Testis (tissue), 3 donors: ENCODE results near the gene UBE2R2. TPM values are rescaled to one million over a fixed set of nuclear protein-coding genes. Genes with fewer than 3 reads are reported as not detected.
"Not testable (repeated sequence)": the region's sequence is repeated elsewhere in the genome, so short reads cannot be mapped to it uniquely, and the experiment has no call there.

Source experiments
- DNase-seq: peaks from one replicate; pipeline ENCODE4 v3.0.0-alpha.2; 2019
- H3K27ac ChIP-seq, 2 donors: fragments of 200-600 bp; sonication (generic); one replicate each; pipeline ENCODE4 v1.5.1; 2019
- H3K27me3 ChIP-seq: fragments of 200-600 bp; sonication (generic); one replicate; pipeline ENCODE4 v1.5.1; 2019
- H3K36me3 ChIP-seq: fragments of 200-600 bp; sonication (generic); one replicate; pipeline ENCODE4 v1.5.1; 2017; ENCODE audit warnings: low read depth; ENCODE audit errors: missing control alignments
- H3K4me1 ChIP-seq: fragments of 200-600 bp; sonication (generic); one replicate; pipeline ENCODE4 v1.5.1; 2019
- H3K4me3 ChIP-seq, 2 donors: fragments of 200-600 bp; sonication (generic); one replicate each; pipeline ENCODE4 v1.5.1; 2017 to 2019
- H3K9me3 ChIP-seq: fragments of 200-600 bp; sonication (generic); one replicate; pipeline ENCODE4 v1.5.1; 2017
- POLR2A ChIP-seq: fragments of 450-650 bp; IDR thresholded peaks from one replicate; pipeline ENCODE4 v1.6.1; 2017; ENCODE audit warnings: antibody characterized with exemption, mild to moderate bottlenecking, moderate library complexity
- WGBS, 2 donors: methylation state at CpG; one replicate each; pipeline ENCODE4 v1.1.5; 2018; 5-methylcytosine and 5-hydroxymethylcytosine counted together
- intact Hi-C: fragments of 100-400 bp; cut with DNase I; formaldehyde crosslinking; loops from one replicate; pipeline ENCODE4 v1.15.1; 2023; ENCODE audit warnings: low total_unique reads
- polyA plus RNA-seq: library from polyadenylated mRNA; stranded (reverse); fragments of 350-450 nt; fragmentation: Illumina TruSeq; extraction: RNeasy Lipid Tissue Mini Kit (QIAGEN cat#74804); gene quantifications from one replicate; pipeline ENCODE4 v1.2.3, GENCODE V29; 2014; ENCODE audit warnings: low read depth, low replicate concordance; ENCODE audit not compliant: insufficient read depth
- total RNA-seq, 2 donors: library from RNA; depleted of rRNA; stranded (reverse); fragments of >200 nt; gene quantifications; one replicate each; pipeline ENCODE4 v1.2.3, GENCODE V29; 2016
- TF ChIP-seq, protein P1 (sequence below), 3 experiments: fragments of 450-650 bp in 2 of 3; fragments of 200-600 bp in 1 of 3; sonication (generic) in 1 of 3; IDR thresholded peaks; one replicate each; pipeline ENCODE4 v1.5.1; 2016 to 2019; ENCODE audit warnings: antibody characterized with exemption in 3 of 3, mild to moderate bottlenecking in 2 of 3, moderate library complexity in 1 of 3

UBE2R2 gene
- total and polyA plus RNA-seq, 3 donors from 2014 or later = 50.2 to 85.7 (median 72.6) TPM

DNA sequence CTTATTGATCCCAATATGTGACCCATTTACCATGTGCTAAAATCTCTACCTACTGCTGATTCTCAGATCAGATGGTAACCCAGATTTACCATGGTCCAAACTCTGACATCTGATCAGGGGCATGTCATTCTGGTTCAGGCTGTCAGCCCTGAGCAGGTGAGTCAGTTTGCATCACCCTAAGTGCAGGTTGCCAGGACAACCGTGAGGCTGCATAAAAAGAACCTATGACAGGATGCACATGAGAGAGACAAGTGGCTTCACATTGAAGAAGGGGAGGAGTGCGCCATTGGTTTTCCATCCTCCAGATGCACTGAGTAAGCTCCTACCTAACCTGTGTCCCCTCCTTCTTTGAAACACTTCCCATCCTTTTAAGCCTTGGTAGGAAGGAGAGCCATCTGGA lies 22.4 kb upstream of the UBE2R2 start:
- DNase-seq = no peak
- Histone ChIP-seq H3K27me3 (no peaks in the 10 kb centered on the region), H3K4me3 (no peak overlapping the region), H3K9me3 (no peaks in the 10 kb centered on the region), H3K36me3 (no peaks in the 10 kb centered on the region), H3K4me1 (no peaks in the 10 kb centered on the region), H3K27ac (no peak overlapping the region)
- no peak for TF ChIP-seq POLR2A
- TF ChIP-seq, protein P1, sequence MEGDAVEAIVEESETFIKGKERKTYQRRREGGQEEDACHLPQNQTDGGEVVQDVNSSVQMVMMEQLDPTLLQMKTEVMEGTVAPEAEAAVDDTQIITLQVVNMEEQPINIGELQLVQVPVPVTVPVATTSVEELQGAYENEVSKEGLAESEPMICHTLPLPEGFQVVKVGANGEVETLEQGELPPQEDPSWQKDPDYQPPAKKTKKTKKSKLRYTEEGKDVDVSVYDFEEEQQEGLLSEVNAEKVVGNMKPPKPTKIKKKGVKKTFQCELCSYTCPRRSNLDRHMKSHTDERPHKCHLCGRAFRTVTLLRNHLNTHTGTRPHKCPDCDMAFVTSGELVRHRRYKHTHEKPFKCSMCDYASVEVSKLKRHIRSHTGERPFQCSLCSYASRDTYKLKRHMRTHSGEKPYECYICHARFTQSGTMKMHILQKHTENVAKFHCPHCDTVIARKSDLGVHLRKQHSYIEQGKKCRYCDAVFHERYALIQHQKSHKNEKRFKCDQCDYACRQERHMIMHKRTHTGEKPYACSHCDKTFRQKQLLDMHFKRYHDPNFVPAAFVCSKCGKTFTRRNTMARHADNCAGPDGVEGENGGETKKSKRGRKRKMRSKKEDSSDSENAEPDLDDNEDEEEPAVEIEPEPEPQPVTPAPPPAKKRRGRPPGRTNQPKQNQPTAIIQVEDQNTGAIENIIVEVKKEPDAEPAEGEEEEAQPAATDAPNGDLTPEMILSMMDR (IDR thresholded peaks at IDR 0.05) = no peak
- 92 to 100% methylated on average over 1 to 2 of the region's 2 CpGs for WGBS, 2 donors
- intact Hi-C loops = no loop called here

DNA sequence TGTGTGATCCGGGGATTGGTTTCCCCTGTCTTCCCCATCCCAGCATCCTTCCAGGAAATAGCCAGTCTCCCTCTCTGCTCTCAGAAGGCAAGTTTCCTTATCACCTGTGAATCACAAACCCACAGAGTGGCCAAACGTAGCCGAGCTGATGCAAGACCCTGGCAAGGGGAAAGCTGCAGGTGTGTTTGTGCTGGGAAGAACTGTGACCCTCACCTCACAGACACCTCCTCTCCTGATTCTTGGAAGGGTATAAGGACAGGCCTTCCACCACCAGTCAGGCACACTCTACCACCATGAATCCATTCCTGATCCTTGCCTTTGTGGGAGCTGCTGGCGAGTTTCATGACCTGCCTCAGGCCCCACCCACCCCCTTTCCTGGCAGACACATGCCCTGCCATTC lies 21.7 kb upstream of the UBE2R2 start, which contains the start of gene PRSS3:
Gene PRSS3 (plus strand): TSS at position 281 of the 400 bp plus-strand sequence. CDS start 13 bp downstream, at position 294.
- 88 to 89% methylated on average over 4 of the region's 4 CpGs for WGBS, 2 donors
- Histone ChIP-seq H3K9me3 (no peaks in the 10 kb centered on the region), H3K4me1 (no peaks in the 10 kb centered on the region), H3K4me3 (no peak within 1 kb of the TSS), H3K27ac (no peak within 1 kb of the TSS), H3K36me3 (no peaks in the 10 kb centered on the region), H3K27me3 (no peaks in the 10 kb centered on the region)
- intact Hi-C loops = no loop called here
- TF ChIP-seq, protein P1 (IDR thresholded peaks at IDR 0.05) = no peak
- no peak for TF ChIP-seq POLR2A
- no peak for DNase-seq

DNA sequence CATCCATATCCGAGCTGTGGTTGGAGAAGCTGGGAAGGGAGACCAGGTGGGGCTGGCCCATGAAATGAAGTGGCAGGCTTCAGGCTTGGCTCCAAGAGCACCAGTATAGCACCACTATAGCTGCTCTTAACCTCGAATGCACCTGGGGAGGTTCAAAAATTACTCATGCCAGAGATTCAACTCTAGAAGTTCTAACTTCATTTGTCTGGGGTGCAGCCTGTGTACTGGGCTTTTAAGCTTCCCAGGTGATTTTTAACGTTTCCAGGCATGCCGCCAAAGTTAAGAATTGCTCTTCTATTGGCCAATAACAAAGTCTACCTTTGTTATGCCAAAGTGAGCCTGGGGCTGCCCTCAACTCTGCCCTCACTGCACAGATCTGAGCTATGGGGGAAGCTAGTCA lies 21.1 kb upstream of the UBE2R2 start:
- Histone ChIP-seq H3K9me3 (no peaks in the 10 kb centered on the region), H3K36me3 (no peaks in the 10 kb centered on the region), H3K27me3 (no peaks in the 10 kb centered on the region), H3K27ac (no peak overlapping the region), H3K4me1 (no peaks in the 10 kb centered on the region), H3K4me3 (no peak overlapping the region)
- intact Hi-C loops = no loop called here
- WGBS, 2 donors = 74 to 88% methylated on average over 4 of the region's 4 CpGs
- no peak for DNase-seq
- TF ChIP-seq POLR2A = no peak
- TF ChIP-seq, protein P1 (IDR thresholded peaks at IDR 0.05) = no peak

DNA sequence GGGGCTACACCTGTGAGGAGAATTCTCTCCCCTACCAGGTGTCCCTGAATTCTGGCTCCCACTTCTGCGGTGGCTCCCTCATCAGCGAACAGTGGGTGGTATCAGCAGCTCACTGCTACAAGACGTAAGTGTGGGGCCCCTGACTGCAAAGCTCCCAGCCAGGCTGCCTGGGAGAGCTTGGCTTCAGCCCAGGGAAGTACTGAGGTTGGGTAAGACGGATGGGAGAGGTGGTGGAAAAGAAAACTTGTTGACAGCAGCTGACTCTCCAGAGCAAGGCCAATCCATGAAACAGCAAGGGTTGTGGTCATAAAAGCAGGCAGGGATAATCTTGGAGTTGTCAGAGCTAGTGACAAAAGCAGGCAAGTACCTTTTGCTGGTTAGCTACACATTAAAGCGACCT lies 20.3 kb upstream of the UBE2R2 start:
- H3K27me3 ChIP-seq, DNase-seq, intact Hi-C loops, H3K4me1 ChIP-seq, H3K36me3 ChIP-seq, H3K27ac ChIP-seq, H3K9me3 ChIP-seq, H3K4me3 ChIP-seq: not testable (repeated sequence)
- WGBS, 2 donors = 89 to 90% methylated on average over 2 to 5 of the region's 5 CpGs

DNA sequence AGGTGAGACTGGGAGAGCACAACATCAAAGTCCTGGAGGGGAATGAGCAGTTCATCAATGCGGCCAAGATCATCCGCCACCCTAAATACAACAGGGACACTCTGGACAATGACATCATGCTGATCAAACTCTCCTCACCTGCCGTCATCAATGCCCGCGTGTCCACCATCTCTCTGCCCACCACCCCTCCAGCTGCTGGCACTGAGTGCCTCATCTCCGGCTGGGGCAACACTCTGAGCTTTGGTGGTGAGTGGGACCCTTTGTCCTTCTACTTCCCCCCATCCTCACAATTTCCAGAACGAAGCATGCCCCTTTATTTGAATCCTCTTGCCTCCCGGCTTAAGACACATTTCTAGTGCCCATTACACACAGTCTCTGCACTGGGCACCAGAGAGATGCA lies 19.1 kb upstream of the UBE2R2 start:
- H3K9me3 ChIP-seq = no peaks in the 10 kb centered on the region
- H3K36me3 ChIP-seq = no peaks in the 10 kb centered on the region
- H3K27ac ChIP-seq = no peak overlapping the region
- 82 to 89% methylated on average over 8 of the region's 8 CpGs for WGBS, 2 donors
- no peak for DNase-seq
- TF ChIP-seq, protein P1 (IDR thresholded peaks at IDR 0.05) = no peak
- no peak for TF ChIP-seq POLR2A
- H3K4me1 ChIP-seq = no peaks in the 10 kb centered on the region
- no peak overlapping the region for H3K4me3 ChIP-seq
- H3K27me3 ChIP-seq = no peaks in the 10 kb centered on the region
- intact Hi-C loops = no loop called here
